H9 (cell line): ENCODE data around the gene AACS. TPM values are rescaled to one million over a fixed set of nuclear protein-coding genes. Genes with fewer than 3 reads are reported as not detected.
"Not testable (repeated sequence)": the region's sequence is repeated elsewhere in the genome, so short reads cannot be mapped to it uniquely, and the experiment has no call there.

Experiments
- DNase-seq: peaks from one replicate; pipeline ENCODE4 v3.0.0-alpha.2; 2017
- H2AFZ ChIP-seq: one replicate; pipeline ENCODE4 v1.6.1; 2013; ENCODE audit warnings: mild to moderate bottlenecking, low read length, control low read depth, moderate library complexity
- H2AK5ac ChIP-seq: 2 replicates; pipeline ENCODE4 v1.6.1; 2013; ENCODE audit warnings: low read length, control low read depth, mixed read lengths; ENCODE audit not compliant: insufficient read length
- H2BK120ac ChIP-seq: one replicate; pipeline ENCODE4 v1.6.1; 2013; ENCODE audit warnings: low read depth, mild to moderate bottlenecking, low read length, control low read depth, inconsistent platforms; ENCODE audit not compliant: poor library complexity, severe bottlenecking
- H2BK12ac ChIP-seq: 2 replicates; pipeline ENCODE4 v1.6.1; 2013; ENCODE audit warnings: low read length, control low read depth, mixed read lengths, low read depth; ENCODE audit not compliant: insufficient read length
- H2BK15ac ChIP-seq: 2 replicates; pipeline ENCODE4 v1.6.1; 2013; ENCODE audit warnings: low read depth, low read length, control low read depth
- H2BK20ac ChIP-seq: one replicate; pipeline ENCODE4 v1.6.1; 2013; ENCODE audit warnings: low read depth, mild to moderate bottlenecking, low read length, control low read depth, inconsistent platforms; ENCODE audit not compliant: poor library complexity, severe bottlenecking
- H2BK5ac ChIP-seq: 2 replicates; pipeline ENCODE4 v1.6.1; 2013; ENCODE audit warnings: low read length, control low read depth, mixed read lengths; ENCODE audit not compliant: insufficient read length
- H3K14ac ChIP-seq: 2 replicates; pipeline ENCODE4 v1.6.1; 2013; ENCODE audit warnings: low read length, control low read depth; ENCODE audit not compliant: insufficient read depth
- H3K18ac ChIP-seq: 2 replicates; pipeline ENCODE4 v1.6.1; 2013; ENCODE audit warnings: low read depth, mild to moderate bottlenecking, mixed read lengths, low read length, control low read depth; ENCODE audit not compliant: insufficient read length
- H3K23ac ChIP-seq: 2 replicates; pipeline ENCODE4 v1.6.1; 2013; ENCODE audit warnings: low read length, control low read depth, mixed read lengths, low read depth; ENCODE audit not compliant: insufficient read length
- H3K23me2 ChIP-seq: 2 replicates; pipeline ENCODE4 v1.6.1; 2013; ENCODE audit warnings: low read depth, mild to moderate bottlenecking, mixed read lengths, low read length, control low read depth; ENCODE audit not compliant: insufficient read length, poor library complexity, severe bottlenecking
- H3K27ac ChIP-seq: 2 replicates; pipeline ENCODE4 v1.5.1; 2013; ENCODE audit warnings: low read length, control low read depth, mixed read lengths, low read depth; ENCODE audit not compliant: insufficient read length
- H3K27me3 ChIP-seq: 2 replicates; pipeline ENCODE4 v1.6.1; 2013; ENCODE audit warnings: low read length, control low read depth, inconsistent platforms; ENCODE audit not compliant: insufficient read depth
- H3K4ac ChIP-seq: 2 replicates; pipeline ENCODE4 v1.6.1; 2013; ENCODE audit warnings: low read depth, mild to moderate bottlenecking, control low read depth, inconsistent platforms, low read length, moderate library complexity
- H3K4me1 ChIP-seq: 2 replicates; pipeline ENCODE4 v1.6.1; 2013; ENCODE audit warnings: low read length, control low read depth, inconsistent platforms; ENCODE audit not compliant: insufficient read depth
- H3K4me2 ChIP-seq: 2 replicates; pipeline ENCODE4 v1.6.1; 2013; ENCODE audit warnings: low read length, control low read depth, mixed read lengths; ENCODE audit not compliant: insufficient read length, insufficient read depth
- H3K56ac ChIP-seq: 2 replicates; pipeline ENCODE4 v1.6.1; 2013; ENCODE audit warnings: low read depth, mild to moderate bottlenecking, mixed read lengths, low read length, control low read depth; ENCODE audit not compliant: insufficient read length
- H3K79me1 ChIP-seq: 2 replicates; pipeline ENCODE4 v1.6.1; 2013; ENCODE audit warnings: low read depth, mild to moderate bottlenecking, moderate library complexity, low read length, control low read depth, inconsistent platforms; ENCODE audit not compliant: insufficient read depth, poor library complexity, severe bottlenecking
- H3K79me2 ChIP-seq: 2 replicates; pipeline ENCODE4 v1.6.1; 2013; ENCODE audit warnings: low read length, control low read depth, inconsistent platforms; ENCODE audit not compliant: insufficient read depth
- H3K9ac ChIP-seq: 2 replicates; pipeline ENCODE4 v1.6.1; 2013; ENCODE audit warnings: low read length, control low read depth, mixed read lengths; ENCODE audit not compliant: insufficient read length; ENCODE audit errors: extremely low read depth
- H3K9me3 ChIP-seq: one replicate; pipeline ENCODE4 v1.6.1; 2013; ENCODE audit warnings: low read depth, low read length, inconsistent platforms; ENCODE audit not compliant: control insufficient read depth
- H3T11ph ChIP-seq: one replicate; pipeline ENCODE4 v1.6.1; 2013; ENCODE audit warnings: mild to moderate bottlenecking, low read length, control low read depth, inconsistent platforms
- H4K20me1 ChIP-seq: one replicate; pipeline ENCODE4 v1.6.1; 2013; ENCODE audit not compliant: control insufficient read depth, insufficient read length, insufficient read depth
- H4K5ac ChIP-seq: 2 replicates; pipeline ENCODE4 v1.6.1; 2013; ENCODE audit warnings: low read depth, mild to moderate bottlenecking, mixed read lengths, low read length, control low read depth; ENCODE audit not compliant: insufficient read length
- H4K8ac ChIP-seq: replicated peaks from 2 replicates; pipeline ENCODE4 v1.6.1; 2013; ENCODE audit warnings: low read length, control low read depth, mixed read lengths, low read depth; ENCODE audit not compliant: insufficient read length
- H4K91ac ChIP-seq: 2 replicates; pipeline ENCODE4 v1.6.1; 2013; ENCODE audit warnings: low read depth, mild to moderate bottlenecking, moderate library complexity, mixed read lengths, low read length, control low read depth; ENCODE audit not compliant: insufficient read length
- H3K27ac Mint-ChIP-seq, 3 experiments: 2 replicates in 2 of 3; 3 replicates in 1 of 3; pipeline ENCODE4 v1.8.0; 2020 to 2021; ENCODE audit warnings: mixed read lengths in 3 of 3, mild to moderate bottlenecking in 1 of 3, moderate library complexity in 1 of 3
- H3K27me3 Mint-ChIP-seq: 2 replicates; pipeline ENCODE4 v1.8.0; 2021; ENCODE audit warnings: low read depth, mild to moderate bottlenecking, moderate library complexity, mixed read lengths
- H3K36me3 Mint-ChIP-seq, 3 experiments: 2 replicates in 2 of 3; 3 replicates in 1 of 3; pipeline ENCODE4 v1.8.0; 2020 to 2021; ENCODE audit warnings: low read depth in 3 of 3, mixed read lengths in 3 of 3; ENCODE audit not compliant: insufficient read depth in 1 of 3
- H3K4me1 Mint-ChIP-seq, 2 experiments: 2 replicates each; pipeline ENCODE4 v1.8.0; 2020; ENCODE audit warnings: mixed read lengths in 2 of 2
- H3K4me3 Mint-ChIP-seq, 2 experiments: 2 replicates in 1 of 2; 3 replicates in 1 of 2; pipeline ENCODE4 v1.8.0; 2020 to 2021; ENCODE audit warnings: mild to moderate bottlenecking in 2 of 2, mixed read lengths in 2 of 2, moderate library complexity in 1 of 2
- H3K9me3 Mint-ChIP-seq, 2 experiments: 2 replicates in 1 of 2; 3 replicates in 1 of 2; pipeline ENCODE4 v1.8.0; 2020; ENCODE audit warnings: mild to moderate bottlenecking in 2 of 2, mixed read lengths in 2 of 2, moderate library complexity in 1 of 2
- CTCF ChIP-seq: fragments of 200-600 bp; sonication (generic); conservative IDR thresholded peaks from 3 replicates; pipeline ENCODE4 v1.8.0; 2021; ENCODE audit warnings: antibody characterized with exemption, mild to moderate bottlenecking
- WGBS: extraction: QIAGEN DNeasy Blood & Tissue Kit; methylation state at CpG from one replicate; pipeline ENCODE4 v1.1.7; 2013; ENCODE audit warnings: missing lambda C conversion rate, low lambda C conversion rate, mixed read lengths; ENCODE audit not compliant: insufficient read length; ENCODE audit errors: extremely low coverage; 5-methylcytosine and 5-hydroxymethylcytosine counted together
- total RNA-seq: library from RNA; stranded (reverse); gene quantifications from 2 replicates; pipeline ENCODE4 v1.2.1, GENCODE V29; 2021

AACS gene
- total RNA-seq, 1 experiment from 2014 or later = 35.0 TPM

GRCh38 chr12:125029761-125030358, 35.4 kb upstream of the AACS start:
- no peak overlapping the region for H2AK5ac ChIP-seq
- H3K4me1 Mint-ChIP-seq = peaks cover 5% of the 10 kb centered on the region in 2 experiments
- H2BK12ac ChIP-seq = no peak overlapping the region
- no peak for TF ChIP-seq CTCF
- no peak overlapping the region for H2AFZ ChIP-seq
- H2BK15ac ChIP-seq = no peak overlapping the region
- no peak overlapping the region for H4K8ac ChIP-seq
- H3K23me2 ChIP-seq = no peaks in the 10 kb centered on the region
- WGBS = no CpG with 5 or more reads among the region's 7 CpGs
- H3K9me3 ChIP-seq = no peaks in the 10 kb centered on the region
- H3K56ac ChIP-seq = no peak overlapping the region
- no peak overlapping the region for H3K27ac ChIP-seq
- no peak overlapping the region for H3K18ac ChIP-seq
- H3K27ac Mint-ChIP-seq = no peak overlapping the region
- H3K79me1 ChIP-seq = no peaks in the 10 kb centered on the region
- H2BK20ac ChIP-seq = no peak overlapping the region
- no peak for DNase-seq
- no peak overlapping the region for H2BK120ac ChIP-seq
- H3T11ph ChIP-seq = no peak overlapping the region
- no peak overlapping the region for H3K4me2 ChIP-seq
- no peaks in the 10 kb centered on the region for H3K27me3 Mint-ChIP-seq
- no peak overlapping the region for H3K4me3 Mint-ChIP-seq
- peaks cover 1 to 5% of the 10 kb centered on the region in 2 experiments for H3K9me3 Mint-ChIP-seq
- no peaks in the 10 kb centered on the region for H3K4me1 ChIP-seq
- H4K5ac ChIP-seq = no peak overlapping the region
- no peak overlapping the region for H3K4ac ChIP-seq
- no peak overlapping the region for H4K91ac ChIP-seq
- no peak overlapping the region for H2BK5ac ChIP-seq
- no peak overlapping the region for H3K9ac ChIP-seq
- H3K27me3 ChIP-seq = no peaks in the 10 kb centered on the region
- no peaks in the 10 kb centered on the region for H4K20me1 ChIP-seq
- H3K36me3 Mint-ChIP-seq = peaks cover 6 to 10% (median 8%) of the 10 kb centered on the region in 3 experiments; a peak in 6 of 7 replicates
- H3K23ac ChIP-seq = no peak overlapping the region
- no peak overlapping the region for H3K14ac ChIP-seq
- no peaks in the 10 kb centered on the region for H3K79me2 ChIP-seq

- not testable (repeated sequence) for H3K9ac ChIP-seq, H3K79me2 ChIP-seq, H3K4ac ChIP-seq, H3K36me3 Mint-ChIP-seq, H3K9me3 ChIP-seq, H2BK120ac ChIP-seq, H2BK15ac ChIP-seq, H3K4me1 ChIP-seq, H4K20me1 ChIP-seq, H3K27me3 ChIP-seq, H2AK5ac ChIP-seq, H3K4me2 ChIP-seq, H3K4me1 Mint-ChIP-seq, H4K91ac ChIP-seq, H4K5ac ChIP-seq, H2BK20ac ChIP-seq, H2AFZ ChIP-seq, H2BK5ac ChIP-seq, H3K23ac ChIP-seq, H3K56ac ChIP-seq, H3K14ac ChIP-seq, H3K18ac ChIP-seq, H3K79me1 ChIP-seq, H3K4me3 Mint-ChIP-seq, H3T11ph ChIP-seq, H3K23me2 ChIP-seq, H2BK12ac ChIP-seq, DNase-seq, H3K27ac ChIP-seq, H3K27me3 Mint-ChIP-seq, H3K9me3 Mint-ChIP-seq, H4K8ac ChIP-seq
- WGBS = no CpG with 5 or more reads among the region's 9 CpGs
- H3K27ac Mint-ChIP-seq = peak overlapping the region in 1 of 3 experiments; percentile 73; a peak in 3 of 7 replicates
Measured at GRCh38 chr12:125031471-125031870, 33.8 kb upstream of the AACS start.
